Measurements from ENCODE around the gene RTN4RL1.

- TF ChIP-seq POLR2A (IDR thresholded peaks at IDR 0.05) (no peak), CTCF (IDR thresholded peaks at IDR 0.05) (no peak)
These were observed 42.5 kb upstream of the RTN4RL1 start for GRCh38 chr17:2067608-2068024.
